Fibroblast of skin of right quadriceps (primary cell): ENCODE measurements around the gene DLX3.

ENCODE experiments used
- DNase-seq: peaks from one replicate; pipeline ENCODE4 v3.0.0-alpha.2; 2013

Gene DLX3

GRCh38 chr17:50022463-50023130 lies 27.6 kb upstream of the DLX3 start:
- no peak for DNase-seq

GRCh38 chr17:50021681-50022370 lies 26.8 kb upstream of the DLX3 start:
- no peak for DNase-seq

GRCh38 chr17:50020841-50021599 lies 26.0 kb upstream of the DLX3 start:
- DNase-seq = no peak

GRCh38 chr17:50018909-50019308 lies 23.9 kb upstream of the DLX3 start:
- no peak for DNase-seq

GRCh38 chr17:50015146-50015545 lies 20.1 kb upstream of the DLX3 start:
- no peak for DNase-seq

GRCh38 chr17:50014471-50015088 lies 19.6 kb upstream of the DLX3 start:
- DNase-seq = no peak

GRCh38 chr17:50013079-50013478 lies 18.1 kb upstream of the DLX3 start:
- no peak for DNase-seq

- no peak for DNase-seq
Observed at GRCh38 chr17:50009282-50009681, 14.3 kb upstream of the DLX3 start.

- no peak for DNase-seq
Observed at GRCh38 chr17:50003911-50004310, 8.9 kb upstream of the DLX3 start.

- no peak for DNase-seq
Observed at GRCh38 chr17:49998836-49999511, 4.0 kb upstream of the DLX3 start.

GRCh38 chr17:49997773-49998703 lies 3.0 kb upstream of the DLX3 start:
- DNase-seq = peak; percentile 78

- DNase-seq = no peak
Observed at GRCh38 chr17:49997301-49997650, 2.3 kb upstream of the DLX3 start.

GRCh38 chr17:49996495-49997300 lies 1.7 kb upstream of the DLX3 start:
- peak; percentile 23 for DNase-seq

- no peak for DNase-seq
Observed at GRCh38 chr17:49996121-49996494, 1.1 kb upstream of the DLX3 start.

GRCh38 chr17:49994085-49995054 lies 654 bp downstream of the DLX3 start:
- no peak for DNase-seq

GRCh38 chr17:49993423-49994060 lies 1.5 kb downstream of the DLX3 start:
- no peak for DNase-seq

GRCh38 chr17:49992933-49993422 lies 2.0 kb downstream of the DLX3 start:
- DNase-seq = no peak

GRCh38 chr17:49992191-49992932 lies 2.7 kb downstream of the DLX3 start:
- DNase-seq = no peak
